GM23338 (cell line): Measurements from ENCODE around the gene ZDHHC18. TPM values are rescaled to one million over a fixed set of nuclear protein-coding genes. Genes with fewer than 3 reads are reported as not detected.
A peak's percentile ranks its signal among the peaks of the same experiment; 100 is the strongest.

ENCODE experiments used
- ATAC-seq: fragments of 200-7000 bp; cut with Tn5 transposase; 3 replicates; pipeline ENCODE4 v1.9.1; 2020
- DNase-seq: peaks from one replicate; pipeline ENCODE4 v3.0.0-alpha.2; 2015; ENCODE audit warnings: low spot score
- H2AFZ ChIP-seq: fragments of 200-600 bp; sonication (generic); 2 replicates; pipeline ENCODE4 v1.8.0; 2016; ENCODE audit warnings: antibody characterized with exemption, mild to moderate bottlenecking, moderate library complexity
- H3F3A ChIP-seq: fragments of 200-600 bp; sonication (generic); replicated peaks from 2 replicates; pipeline ENCODE4 v1.8.0; 2017; ENCODE audit warnings: antibody characterized with exemption, mixed run types, low read depth
- H3K27ac ChIP-seq: fragments of 200-600 bp; sonication (generic); 2 replicates; pipeline ENCODE4 v1.6.1; 2016; ENCODE audit warnings: low read depth
- H3K27me3 ChIP-seq: fragments of 200-600 bp; sonication (generic); 2 replicates; pipeline ENCODE4 v1.8.0; 2016; ENCODE audit warnings: mild to moderate bottlenecking, mixed run types, moderate library complexity; ENCODE audit not compliant: insufficient read depth
- H3K36me3 ChIP-seq: fragments of 200-600 bp; sonication (generic); 2 replicates; pipeline ENCODE4 v1.8.0; 2016; ENCODE audit warnings: mild to moderate bottlenecking; ENCODE audit not compliant: insufficient read depth
- H3K4me1 ChIP-seq: fragments of 200-600 bp; sonication (generic); 2 replicates; pipeline ENCODE4 v1.8.0; 2016; ENCODE audit warnings: mild to moderate bottlenecking, moderate library complexity; ENCODE audit not compliant: insufficient read depth
- H3K4me2 ChIP-seq: fragments of 200-600 bp; sonication (generic); 2 replicates; pipeline ENCODE4 v1.7.1; 2017; ENCODE audit warnings: mixed run types
- H3K4me3 ChIP-seq: fragments of 200-600 bp; sonication (generic); 2 replicates; pipeline ENCODE4 v1.6.1; 2016; ENCODE audit warnings: mixed run types
- H3K79me2 ChIP-seq: fragments of 200-600 bp; sonication (generic); replicated peaks from 2 replicates; pipeline ENCODE4 v1.8.0; 2017; ENCODE audit warnings: mild to moderate bottlenecking; ENCODE audit not compliant: insufficient read depth
- H3K9me2 ChIP-seq: fragments of 200-600 bp; sonication (generic); 2 replicates; pipeline ENCODE4 v1.8.0; 2017; ENCODE audit not compliant: insufficient read depth
- H4K20me1 ChIP-seq: fragments of 200-600 bp; sonication (generic); replicated peaks from 2 replicates; pipeline ENCODE4 v1.8.0; 2017; ENCODE audit warnings: mild to moderate bottlenecking; ENCODE audit not compliant: insufficient read depth
- H3K27ac Mint-ChIP-seq: 2 replicates; pipeline ENCODE4 v1.8.0; 2020; ENCODE audit warnings: inconsistent platforms, mild to moderate bottlenecking, moderate library complexity, mixed read lengths
- H3K27me3 Mint-ChIP-seq: 3 replicates; pipeline ENCODE4 v1.8.0; 2022; ENCODE audit warnings: low read depth, mild to moderate bottlenecking, moderate library complexity, mixed read lengths, inconsistent platforms; ENCODE audit not compliant: insufficient read depth, poor library complexity
- H3K36me3 Mint-ChIP-seq: 3 replicates; pipeline ENCODE4 v1.8.0; 2021; ENCODE audit warnings: low read depth, mild to moderate bottlenecking, inconsistent platforms, moderate library complexity, mixed read lengths
- H3K4me1 Mint-ChIP-seq: 3 replicates; pipeline ENCODE4 v1.8.0; 2020; ENCODE audit warnings: mild to moderate bottlenecking, inconsistent platforms, mixed read lengths
- H3K4me3 Mint-ChIP-seq: 3 replicates; pipeline ENCODE4 v1.8.0; 2021; ENCODE audit warnings: moderate library complexity, mild to moderate bottlenecking, inconsistent platforms, mixed read lengths
- H3K9me3 Mint-ChIP-seq: 3 replicates; pipeline ENCODE4 v1.8.0; 2020; ENCODE audit warnings: moderate library complexity, mild to moderate bottlenecking, inconsistent platforms, mixed read lengths
- CREB1 ChIP-seq: fragments of 250-450 bp; sonication (Bioruptor Pico); IDR thresholded peaks from 2 replicates; pipeline ENCODE4 v1.5.0; 2020; ENCODE audit warnings: low read depth, mild to moderate bottlenecking, moderate library complexity
- EZH2 ChIP-seq: fragments of 200-600 bp; sonication (generic); IDR thresholded peaks from one replicate; pipeline ENCODE4 v1.8.0; 2017; ENCODE audit warnings: antibody characterized with exemption, mild to moderate bottlenecking, low read depth; ENCODE audit not compliant: unreplicated experiment
- EZH2phosphoT487 ChIP-seq: fragments of 200-600 bp; sonication (generic); IDR thresholded peaks from one replicate; pipeline ENCODE4 v1.8.1; 2018; ENCODE audit warnings: antibody characterized with exemption; ENCODE audit not compliant: unreplicated experiment
- JUNB ChIP-seq: IDR thresholded peaks from one replicate; pipeline ENCODE4 v1.6.1; 2016; ENCODE audit warnings: antibody characterized with exemption; ENCODE audit not compliant: unreplicated experiment
- NANOG ChIP-seq: IDR thresholded peaks from 2 replicates; pipeline ENCODE4 v1.6.1; 2016; ENCODE audit warnings: antibody characterized with exemption, borderline replicate concordance
- POLR2AphosphoS5 ChIP-seq: IDR thresholded peaks from 2 replicates; pipeline ENCODE4 v1.6.1; 2016; ENCODE audit warnings: antibody characterized with exemption, low read depth
- STAT1 ChIP-seq: IDR thresholded peaks from one replicate; pipeline ENCODE4 v1.6.1; 2016; ENCODE audit warnings: antibody characterized with exemption; ENCODE audit not compliant: unreplicated experiment
- ZNF114 ChIP-seq: fragments of 250-450 bp; sonication (Bioruptor Pico); IDR thresholded peaks from 2 replicates; pipeline ENCODE4 v1.5.0; 2020; ENCODE audit warnings: mild to moderate bottlenecking, moderate library complexity
- ZNF331 ChIP-seq: fragments of 250-450 bp; sonication (Bioruptor Pico); IDR thresholded peaks from 2 replicates; pipeline ENCODE4 v1.5.0; 2020; ENCODE audit warnings: low read depth, mild to moderate bottlenecking, moderate library complexity
- polyA plus RNA-seq: library from polyadenylated mRNA; unstranded; fragments of >200 nt; fragmentation: Nextera tagmentation; extraction: Ambion mirVana; gene quantifications from 2 replicates; pipeline ENCODE4 v1.2.1, GENCODE V29; 2016
- total RNA-seq: library from RNA; depleted of rRNA; stranded (reverse); fragments of >200 nt; shearing (Covaris generic); gene quantifications from 2 replicates; pipeline ENCODE4 v1.2.3, GENCODE V29; 2014
- TF ChIP-seq, protein P1 (sequence below): IDR thresholded peaks from 2 replicates; pipeline ENCODE4 v1.6.1; 2016; ENCODE audit warnings: antibody characterized with exemption
- TF ChIP-seq, protein P2 (sequence below): IDR thresholded peaks from one replicate; pipeline ENCODE4 v1.6.1; 2018; ENCODE audit warnings: antibody characterized with exemption; ENCODE audit not compliant: unreplicated experiment

The ZDHHC18 gene
- total and polyA plus RNA-seq, 2 experiments from 2014 or later = 6.3 to 26.8 TPM

DNA sequence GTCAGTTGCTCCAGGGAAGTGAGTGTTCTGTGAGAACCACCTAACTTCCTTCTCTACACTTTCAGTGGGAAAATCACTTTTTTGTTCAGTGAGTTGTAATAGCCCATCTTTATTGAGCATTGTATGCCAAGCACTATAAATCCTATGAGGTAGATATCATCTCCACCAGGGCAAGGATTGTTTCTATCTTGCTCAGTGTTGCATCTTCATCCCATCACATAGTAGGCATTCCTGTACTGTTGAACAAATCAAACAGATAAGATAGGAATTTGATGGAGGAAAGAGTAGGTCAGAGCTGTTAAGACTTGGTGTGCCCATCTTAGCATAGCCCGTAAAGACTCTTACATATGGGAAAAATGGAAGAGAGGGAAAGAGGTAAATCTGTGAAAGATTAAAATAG is 41.6 kb upstream of the ZDHHC18 start:
- Histone ChIP-seq H3K4me1 (peaks cover 37% of the 10 kb centered on the region), H3K27ac (peak overlapping the region; percentile 13; the same call in 1 of the 2 replicates), H4K20me1 (no peaks in the 10 kb centered on the region; the same call in 1 of the 2 replicates), H3K79me2 (no peaks in the 10 kb centered on the region), H3K27me3 (no peaks in the 10 kb centered on the region), H2AFZ (no peak overlapping the region), H3F3A (peaks cover 19% of the 10 kb centered on the region), H3K9me2 (no peaks in the 10 kb centered on the region), H3K36me3 (peaks cover 4% of the 10 kb centered on the region; the same call in 1 of the 2 replicates), H3K4me2 (no peak overlapping the region), H3K4me3 (no peak overlapping the region)
- Mint-ChIP-seq H3K4me1 (peaks cover 53% of the 10 kb centered on the region), H3K36me3 (peaks cover 23% of the 10 kb centered on the region), H3K4me3 (no peak overlapping the region), H3K27ac (no peak overlapping the region), H3K27me3 (peaks cover 14% of the 10 kb centered on the region), H3K9me3 (no peaks in the 10 kb centered on the region; the same call in 1 of the 3 replicates)
- TF ChIP-seq, protein P1, sequence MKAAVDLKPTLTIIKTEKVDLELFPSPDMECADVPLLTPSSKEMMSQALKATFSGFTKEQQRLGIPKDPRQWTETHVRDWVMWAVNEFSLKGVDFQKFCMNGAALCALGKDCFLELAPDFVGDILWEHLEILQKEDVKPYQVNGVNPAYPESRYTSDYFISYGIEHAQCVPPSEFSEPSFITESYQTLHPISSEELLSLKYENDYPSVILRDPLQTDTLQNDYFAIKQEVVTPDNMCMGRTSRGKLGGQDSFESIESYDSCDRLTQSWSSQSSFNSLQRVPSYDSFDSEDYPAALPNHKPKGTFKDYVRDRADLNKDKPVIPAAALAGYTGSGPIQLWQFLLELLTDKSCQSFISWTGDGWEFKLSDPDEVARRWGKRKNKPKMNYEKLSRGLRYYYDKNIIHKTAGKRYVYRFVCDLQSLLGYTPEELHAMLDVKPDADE = no peak
- TF ChIP-seq ZNF114 (CRISPR knock-in tag) (no peak), NANOG (no peak), ZNF331 (CRISPR knock-in tag) (no peak), JUNB (no peak)
- DNase-seq (no peak), ATAC-seq (no peak)

DNA sequence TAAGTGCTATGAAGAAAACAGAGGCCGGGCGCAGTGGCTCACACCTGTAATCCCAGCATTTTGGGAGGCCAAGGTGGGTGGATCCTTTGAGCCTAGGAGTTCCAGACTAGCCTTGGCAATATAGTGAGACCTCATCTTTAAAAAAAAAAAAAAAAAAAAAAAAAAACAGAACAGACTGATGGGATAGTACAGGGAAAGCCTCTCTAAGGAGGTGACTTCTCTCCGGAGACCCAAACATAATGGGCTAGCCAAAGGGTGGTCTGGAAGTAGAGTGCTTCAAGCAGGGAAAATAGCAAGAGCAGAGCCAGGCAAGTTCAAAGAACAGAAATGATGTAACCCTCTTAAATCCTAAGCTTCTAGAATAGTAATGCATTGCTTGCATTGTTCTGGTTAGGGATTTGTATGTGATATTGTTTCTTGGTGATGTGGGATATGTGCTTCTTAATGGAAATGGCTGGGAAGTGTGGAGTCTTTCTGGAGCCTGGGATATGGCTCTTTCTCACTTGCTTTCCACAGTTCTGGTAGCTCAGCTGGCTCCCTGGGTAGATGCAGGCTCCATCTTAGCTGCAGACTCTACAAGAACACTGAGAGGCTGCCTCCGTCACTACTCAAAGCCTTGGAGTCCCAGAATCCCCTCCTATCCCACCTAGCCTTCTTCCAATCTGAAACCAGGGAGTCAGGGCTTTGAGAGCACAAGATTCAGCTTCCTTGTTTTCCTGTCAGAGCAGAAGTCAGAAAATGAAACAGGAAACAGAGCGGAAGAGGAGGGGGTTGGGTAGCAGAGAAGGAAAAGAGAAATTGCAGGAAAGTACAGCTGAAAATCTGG is 40.7 kb upstream of the ZDHHC18 start:
- Histone ChIP-seq H4K20me1 (no peaks in the 10 kb centered on the region; the same call in none of the 2 replicates), H3K79me2 (no peaks in the 10 kb centered on the region), H3K9me2 (no peaks in the 10 kb centered on the region), H3K4me1 (peaks cover 37% of the 10 kb centered on the region), H3K36me3 (peaks cover 4% of the 10 kb centered on the region; the same call in 1 of the 2 replicates), H3F3A (peaks cover 19% of the 10 kb centered on the region), H3K27me3 (no peaks in the 10 kb centered on the region), H3K4me2 (peak overlapping the region; percentile 97), H3K27ac (peak overlapping the region; percentile 93), H3K4me3 (peak overlapping the region; percentile 99; the same call in 1 of the 2 replicates), H2AFZ (no peak overlapping the region)
- Mint-ChIP-seq H3K36me3 (peaks cover 15% of the 10 kb centered on the region; the same call in 2 of the 3 replicates), H3K4me3 (peak overlapping the region; percentile 94; the same call in 1 of the 3 replicates), H3K4me1 (peaks cover 53% of the 10 kb centered on the region), H3K27me3 (peaks cover 14% of the 10 kb centered on the region), H3K27ac (peak overlapping the region; percentile 98), H3K9me3 (no peaks in the 10 kb centered on the region; the same call in 1 of the 3 replicates)
- TF ChIP-seq NANOG (no peak), POLR2AphosphoS5 (no peak), CREB1 (CRISPR knock-in tag) (no peak), EZH2 (no peak), STAT1 (no peak), ZNF114 (CRISPR knock-in tag) (no peak), EZH2phosphoT487 (no peak), ZNF331 (CRISPR knock-in tag) (no peak)
- TF ChIP-seq, protein P1 = no peak
- TF ChIP-seq, protein P2, sequence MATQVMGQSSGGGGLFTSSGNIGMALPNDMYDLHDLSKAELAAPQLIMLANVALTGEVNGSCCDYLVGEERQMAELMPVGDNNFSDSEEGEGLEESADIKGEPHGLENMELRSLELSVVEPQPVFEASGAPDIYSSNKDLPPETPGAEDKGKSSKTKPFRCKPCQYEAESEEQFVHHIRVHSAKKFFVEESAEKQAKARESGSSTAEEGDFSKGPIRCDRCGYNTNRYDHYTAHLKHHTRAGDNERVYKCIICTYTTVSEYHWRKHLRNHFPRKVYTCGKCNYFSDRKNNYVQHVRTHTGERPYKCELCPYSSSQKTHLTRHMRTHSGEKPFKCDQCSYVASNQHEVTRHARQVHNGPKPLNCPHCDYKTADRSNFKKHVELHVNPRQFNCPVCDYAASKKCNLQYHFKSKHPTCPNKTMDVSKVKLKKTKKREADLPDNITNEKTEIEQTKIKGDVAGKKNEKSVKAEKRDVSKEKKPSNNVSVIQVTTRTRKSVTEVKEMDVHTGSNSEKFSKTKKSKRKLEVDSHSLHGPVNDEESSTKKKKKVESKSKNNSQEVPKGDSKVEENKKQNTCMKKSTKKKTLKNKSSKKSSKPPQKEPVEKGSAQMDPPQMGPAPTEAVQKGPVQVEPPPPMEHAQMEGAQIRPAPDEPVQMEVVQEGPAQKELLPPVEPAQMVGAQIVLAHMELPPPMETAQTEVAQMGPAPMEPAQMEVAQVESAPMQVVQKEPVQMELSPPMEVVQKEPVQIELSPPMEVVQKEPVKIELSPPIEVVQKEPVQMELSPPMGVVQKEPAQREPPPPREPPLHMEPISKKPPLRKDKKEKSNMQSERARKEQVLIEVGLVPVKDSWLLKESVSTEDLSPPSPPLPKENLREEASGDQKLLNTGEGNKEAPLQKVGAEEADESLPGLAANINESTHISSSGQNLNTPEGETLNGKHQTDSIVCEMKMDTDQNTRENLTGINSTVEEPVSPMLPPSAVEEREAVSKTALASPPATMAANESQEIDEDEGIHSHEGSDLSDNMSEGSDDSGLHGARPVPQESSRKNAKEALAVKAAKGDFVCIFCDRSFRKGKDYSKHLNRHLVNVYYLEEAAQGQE = no peak
- DNase-seq (peak; percentile 6), ATAC-seq (no peak)
